GM19043 (cell line): Measurements from ENCODE around the gene P2RY8.
"Not testable (repeated sequence)": the region's sequence is repeated elsewhere in the genome, so short reads cannot be mapped to it uniquely, and the experiment has no call there.

ENCODE experiments used
- ATAC-seq: cut with Tn5 transposase; IDR thresholded peaks from one replicate; pipeline ENCODE4 v1.9.1; 2021; ENCODE audit warnings: low read depth; ENCODE audit not compliant: unreplicated experiment

The P2RY8 gene

GRCh38 chrX:1545776-1546408 is 8.9 kb upstream of the P2RY8 start:
- ATAC-seq, result no peak

GRCh38 chrX:1542994-1543725 is 6.2 kb upstream of the P2RY8 start:
- ATAC-seq, result no peak

GRCh38 chrX:1539146-1539545 is 2.2 kb upstream of the P2RY8 start:
- not testable (repeated sequence) for ATAC-seq

- ATAC-seq, result not testable (repeated sequence)
Observed at GRCh38 chrX:1537716-1538090, 718 bp upstream of the P2RY8 start.

GRCh38 chrX:1536712-1537030 is 314 bp downstream of the P2RY8 start:
- ATAC-seq, result no peak

GRCh38 chrX:1535241-1536041 is 1.5 kb downstream of the P2RY8 start:
- peak; percentile 23 for ATAC-seq

GRCh38 chrX:1534301-1535168 is 2.5 kb downstream of the P2RY8 start:
- ATAC-seq, result peak; percentile 27

GRCh38 chrX:1533058-1533457 is 3.9 kb downstream of the P2RY8 start:
- ATAC-seq, result no peak

GRCh38 chrX:1531096-1531890 is 5.7 kb downstream of the P2RY8 start:
- ATAC-seq, result no peak

GRCh38 chrX:1529756-1530155 is 7.2 kb downstream of the P2RY8 start:
- no peak for ATAC-seq

GRCh38 chrX:1529328-1529727 is 7.7 kb downstream of the P2RY8 start:
- no peak for ATAC-seq

GRCh38 chrX:1528884-1529203 is 8.1 kb downstream of the P2RY8 start:
- no peak for ATAC-seq

GRCh38 chrX:1528186-1528883 is 8.7 kb downstream of the P2RY8 start:
- no peak for ATAC-seq

GRCh38 chrX:1527457-1527856 is 9.5 kb downstream of the P2RY8 start:
- no peak for ATAC-seq

GRCh38 chrX:1526565-1526964 is 10.4 kb downstream of the P2RY8 start:
- ATAC-seq, result no peak

- no peak for ATAC-seq
Observed at GRCh38 chrX:1525583-1526355, 11.2 kb downstream of the P2RY8 start.

GRCh38 chrX:1524874-1525582 is 12.0 kb downstream of the P2RY8 start:
- no peak for ATAC-seq

GRCh38 chrX:1522905-1523304 is 14.1 kb downstream of the P2RY8 start:
- not testable (repeated sequence) for ATAC-seq
